Activated CD8-positive, alpha-beta memory T cell treated with anti-CD3 and anti-CD28 coated beads for 4 hours (primary cell): ENCODE measurements around the gene PDLIM4.
A peak's percentile ranks its signal among the peaks of the same experiment; 100 is the strongest.

ENCODE experiments used
- DNase-seq, 2 donors: peaks; one replicate each; pipeline ENCODE4 v3.0.0-alpha.2; 2020; ENCODE audit warnings: low read depth in 2 of 2

Gene PDLIM4

DNA sequence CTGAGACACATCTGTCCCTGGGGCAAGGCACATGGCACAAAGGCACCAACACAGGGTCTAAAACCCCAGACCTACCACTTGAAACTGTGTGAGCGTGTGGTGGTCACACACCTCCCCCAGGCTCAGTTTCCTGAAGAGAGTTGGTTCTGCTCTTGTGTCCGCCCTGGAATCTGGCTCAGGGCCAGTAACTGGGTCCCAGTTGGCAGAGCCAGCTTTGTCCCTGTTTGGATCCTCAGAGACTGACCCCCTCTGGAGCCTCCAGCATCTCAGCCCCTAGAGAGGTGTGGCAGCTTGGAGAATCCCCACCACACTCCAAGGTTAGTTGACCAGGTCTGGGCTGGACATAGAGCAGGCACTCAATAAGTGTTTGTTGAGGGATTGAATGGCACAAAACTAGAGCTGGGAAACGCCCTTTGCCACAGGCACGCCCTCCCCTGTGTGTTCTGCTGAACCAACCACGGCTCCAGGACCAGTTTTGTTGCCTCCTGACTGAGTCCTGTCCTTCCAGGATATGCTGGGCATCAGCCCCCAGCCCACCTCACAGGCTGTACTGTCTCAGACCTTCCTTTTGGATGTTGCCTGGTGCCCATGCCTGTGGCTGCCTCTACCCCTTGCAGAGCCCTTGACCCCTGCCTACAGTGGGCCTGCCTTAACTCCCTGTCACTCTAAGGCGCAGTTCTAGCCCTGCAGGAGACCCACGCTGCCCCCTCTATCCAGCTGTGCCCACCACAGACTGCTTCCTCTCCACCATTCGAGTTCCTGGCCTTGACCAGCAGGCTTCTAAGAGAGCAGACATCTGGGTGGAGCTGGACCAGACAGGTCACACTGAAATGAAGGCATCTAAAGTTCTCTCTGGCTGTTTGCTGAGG, 3.8 kb upstream of the PDLIM4 start:
- no peak for DNase-seq

DNA sequence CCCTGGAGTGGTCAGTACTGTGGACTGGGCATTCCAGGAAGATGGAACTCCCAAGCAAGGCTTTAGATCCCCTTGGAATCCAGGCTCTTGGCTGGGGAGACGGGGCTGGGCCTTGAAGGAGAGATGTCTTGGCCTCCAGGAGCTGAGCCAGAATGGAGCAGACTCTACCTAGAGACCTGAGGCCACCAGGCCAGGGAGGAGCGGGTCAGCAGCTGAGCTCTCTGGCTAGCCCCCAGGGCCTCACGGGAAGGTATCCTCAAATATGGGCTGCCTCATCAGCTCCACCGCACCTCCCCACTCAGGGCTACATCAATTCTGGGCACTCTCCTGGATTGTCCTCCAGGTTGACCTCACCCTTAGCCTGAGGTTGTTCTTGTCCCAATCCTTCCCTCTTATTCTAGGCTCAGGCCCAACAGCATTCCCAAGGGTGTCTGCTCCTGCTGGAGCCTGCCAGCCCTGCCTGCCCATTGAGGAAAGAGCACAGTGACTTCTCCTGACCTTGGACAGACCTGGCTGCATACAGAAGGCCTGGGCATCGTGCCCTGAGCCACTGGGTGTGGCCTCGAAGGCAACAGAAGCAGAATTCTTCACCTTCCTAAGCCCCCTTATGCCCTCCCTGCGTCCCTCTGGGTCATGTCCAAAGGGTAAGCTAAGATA, 3.0 kb upstream of the PDLIM4 start:
- no peak for DNase-seq

DNA sequence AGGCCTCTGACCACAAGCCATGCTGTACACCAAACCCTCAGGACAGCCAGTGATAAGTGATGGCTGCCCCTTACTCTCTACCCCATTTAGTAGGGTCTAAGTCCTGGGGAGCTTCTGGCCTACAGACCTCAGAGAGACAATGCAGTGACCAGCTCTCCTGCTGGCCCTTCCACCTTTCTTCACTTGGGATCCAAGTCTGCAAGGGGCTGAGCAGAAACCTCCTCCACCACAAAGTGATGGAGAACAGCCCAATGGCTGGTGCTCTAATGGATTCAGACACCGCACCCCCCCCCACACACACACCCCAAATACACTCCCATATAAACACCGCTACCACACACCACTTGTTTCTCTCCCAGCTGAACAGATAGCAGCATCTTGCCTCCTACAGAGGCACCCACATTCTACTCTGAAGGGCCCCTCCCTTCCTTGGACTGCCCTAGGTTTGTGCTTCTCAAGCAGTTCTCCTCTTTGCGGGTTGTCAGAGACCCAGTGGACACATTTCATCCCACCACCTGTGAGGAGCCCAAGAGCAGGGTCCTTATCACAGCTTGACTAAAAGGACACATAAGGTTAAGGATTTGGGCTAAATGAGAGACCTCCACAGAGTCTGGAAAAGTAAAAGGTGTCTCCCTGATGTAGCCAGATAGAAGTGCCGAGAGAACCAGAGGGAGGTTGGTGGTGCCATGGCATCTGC, 1.3 kb upstream of the PDLIM4 start:
- DNase-seq = no peak

DNA sequence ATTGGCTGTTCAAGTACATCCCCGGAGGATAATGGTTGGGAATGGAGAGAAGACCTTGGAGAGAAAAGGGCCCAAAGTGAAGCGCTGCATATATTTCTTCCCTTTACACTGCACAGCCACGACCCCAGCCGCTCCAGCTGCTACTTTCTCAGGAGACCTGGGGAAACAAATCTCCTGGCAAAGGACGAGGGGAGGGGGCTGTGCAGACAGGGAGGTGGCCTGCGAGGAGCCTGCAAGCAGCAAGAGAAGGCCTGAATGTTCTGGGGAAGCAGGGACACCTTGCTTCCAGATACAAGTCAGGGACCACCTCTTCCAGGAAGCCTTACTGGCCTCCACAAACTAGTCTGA, 739 bp upstream of the PDLIM4 start:
- no peak for DNase-seq

DNA sequence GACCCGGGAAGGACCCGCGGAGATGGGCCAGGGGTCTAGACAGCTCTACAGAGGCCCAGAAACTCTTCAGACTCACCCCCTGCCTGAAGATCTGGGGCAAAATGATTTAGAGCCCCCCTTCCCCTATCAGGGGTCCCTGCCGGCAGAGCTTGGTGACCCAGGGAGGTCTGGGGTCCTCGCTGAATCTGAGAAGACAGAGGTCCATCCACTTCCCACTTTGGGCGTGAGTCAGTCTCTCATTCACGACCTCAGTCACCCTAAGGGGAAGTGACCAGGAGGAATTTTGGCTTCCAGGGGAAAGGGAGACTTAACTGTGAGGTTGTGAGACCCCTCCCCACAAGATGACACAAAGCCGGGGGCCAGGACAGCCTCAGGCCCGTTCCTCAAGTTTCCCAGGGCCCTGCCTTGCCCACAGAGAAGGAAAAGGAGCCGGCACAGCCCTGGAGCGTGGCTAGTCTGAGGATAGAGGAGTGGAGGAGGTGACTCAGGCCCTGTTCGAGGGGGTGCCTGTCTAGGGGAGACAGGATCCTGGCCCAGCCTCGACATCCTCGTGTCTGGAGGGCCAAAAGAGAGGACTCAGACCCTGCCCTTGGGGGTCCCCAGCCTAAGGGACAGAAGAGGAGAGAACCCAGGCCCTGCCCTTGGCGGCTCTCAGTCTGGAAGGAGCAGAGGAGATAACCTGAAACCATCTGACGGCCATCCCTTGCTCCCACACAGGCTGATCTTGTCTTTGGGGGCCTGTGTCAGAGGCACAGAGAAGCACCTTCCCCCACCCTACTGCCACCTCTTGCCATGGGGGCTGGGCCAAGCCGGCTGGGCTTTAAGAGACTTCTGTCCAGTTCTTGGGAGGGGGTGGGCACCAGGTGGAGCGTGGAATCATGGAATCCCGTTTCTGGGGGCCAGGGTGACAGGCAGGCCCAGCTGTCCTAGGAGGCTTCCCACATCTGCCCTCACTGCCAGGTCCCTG, 889 bp downstream of the PDLIM4 start:
- no peak for DNase-seq

DNA sequence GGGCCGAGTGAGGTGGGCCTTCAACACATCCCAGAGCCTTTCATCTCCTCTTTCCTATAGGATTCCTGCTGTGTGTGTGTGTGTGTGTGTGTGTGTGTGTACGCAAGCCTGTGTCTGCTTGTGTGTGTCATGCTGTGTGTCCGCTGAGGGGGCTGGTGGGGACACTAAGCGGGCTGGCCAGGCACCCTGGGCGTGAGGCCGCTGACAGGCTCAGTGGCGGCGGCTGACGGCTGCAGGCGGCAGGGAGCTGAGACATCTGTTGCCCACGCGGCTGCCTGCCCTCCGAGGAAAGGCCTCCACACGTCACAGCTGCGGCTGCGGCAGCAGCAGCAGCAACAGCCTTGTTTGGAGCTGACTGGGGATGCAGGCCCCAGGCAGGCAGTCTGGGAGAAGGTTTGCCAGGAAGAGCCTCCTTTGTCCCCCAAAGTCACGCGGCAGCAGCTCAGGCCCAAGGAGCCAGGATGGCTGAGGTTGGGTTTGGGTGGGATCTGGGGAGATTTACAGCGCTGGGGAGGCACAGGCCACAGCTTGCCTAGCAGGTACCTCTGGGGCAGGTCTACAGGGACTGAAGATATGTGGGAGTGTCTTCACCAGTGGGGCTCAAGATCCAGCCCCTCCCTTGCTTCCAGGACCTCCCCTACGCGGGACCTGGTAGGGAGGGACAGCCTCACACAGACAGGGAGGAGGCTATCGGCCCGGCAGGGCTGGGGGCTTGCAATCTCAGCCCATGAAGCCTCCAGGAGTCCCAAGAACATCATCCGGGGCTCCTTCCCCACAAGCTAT, 1.8 kb downstream of the PDLIM4 start:
- DNase-seq = no peak

DNA sequence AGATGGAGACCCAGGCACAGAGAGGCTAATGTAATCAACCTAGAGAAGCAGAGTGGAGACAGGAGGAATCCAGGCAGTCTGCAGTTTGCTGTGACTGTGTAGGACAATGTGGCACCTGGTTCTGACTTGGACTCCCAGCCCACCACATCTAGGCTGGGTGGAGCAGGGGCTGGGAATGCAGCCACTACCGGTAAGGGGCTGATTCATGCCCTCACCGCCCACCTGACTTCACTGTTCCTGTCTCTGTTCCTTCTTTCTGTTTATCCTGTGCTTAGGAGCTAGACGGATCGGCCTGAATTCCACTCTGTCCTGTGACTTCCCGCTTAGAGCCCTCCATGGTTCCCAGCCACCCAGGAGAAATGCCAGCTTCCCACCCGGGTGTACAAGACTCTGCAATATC, 2.6 kb downstream of the PDLIM4 start:
- DNase-seq = no peak

DNA sequence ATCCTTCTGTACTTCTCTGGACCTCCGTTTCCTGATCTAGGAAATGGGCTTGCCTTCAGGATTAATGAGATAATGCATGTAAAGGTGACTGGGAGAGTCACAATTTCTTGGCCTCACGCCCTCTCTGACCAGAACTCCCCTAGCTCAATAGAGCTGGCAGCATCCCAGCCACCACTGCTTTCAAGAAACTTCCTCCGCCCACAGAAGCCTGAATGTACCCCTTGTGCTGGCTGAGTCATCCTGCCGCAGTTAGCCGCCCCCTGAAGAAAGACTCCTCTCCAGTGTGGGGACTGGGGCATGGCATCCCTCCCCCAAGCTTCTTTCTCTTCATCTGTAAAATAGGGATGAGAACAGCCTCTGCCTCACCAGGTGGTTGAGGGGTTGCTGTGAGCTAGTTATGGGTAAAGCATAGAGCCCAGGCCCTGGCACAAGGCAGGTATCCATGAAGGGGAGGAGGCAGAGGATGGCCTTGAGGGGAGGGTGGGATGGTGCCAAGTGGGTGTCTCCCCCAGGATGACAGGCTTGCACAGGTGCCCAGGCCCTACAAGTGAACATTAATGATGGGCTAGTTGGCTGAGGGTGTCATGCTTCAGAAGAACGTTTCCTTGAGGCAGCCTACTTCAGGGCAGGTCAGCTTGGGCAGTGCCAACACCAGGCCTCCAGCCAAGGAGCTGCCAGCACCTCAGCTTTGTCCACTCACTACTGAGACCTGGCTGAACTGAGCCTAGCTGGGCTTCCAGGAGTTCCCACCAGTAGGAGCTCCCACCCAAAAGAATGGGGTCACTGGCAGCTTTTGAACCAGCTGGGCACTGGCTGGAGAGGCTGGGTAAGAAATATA, 3.4 kb downstream of the PDLIM4 start:
- peak; percentile 25 to 49 for DNase-seq

DNA sequence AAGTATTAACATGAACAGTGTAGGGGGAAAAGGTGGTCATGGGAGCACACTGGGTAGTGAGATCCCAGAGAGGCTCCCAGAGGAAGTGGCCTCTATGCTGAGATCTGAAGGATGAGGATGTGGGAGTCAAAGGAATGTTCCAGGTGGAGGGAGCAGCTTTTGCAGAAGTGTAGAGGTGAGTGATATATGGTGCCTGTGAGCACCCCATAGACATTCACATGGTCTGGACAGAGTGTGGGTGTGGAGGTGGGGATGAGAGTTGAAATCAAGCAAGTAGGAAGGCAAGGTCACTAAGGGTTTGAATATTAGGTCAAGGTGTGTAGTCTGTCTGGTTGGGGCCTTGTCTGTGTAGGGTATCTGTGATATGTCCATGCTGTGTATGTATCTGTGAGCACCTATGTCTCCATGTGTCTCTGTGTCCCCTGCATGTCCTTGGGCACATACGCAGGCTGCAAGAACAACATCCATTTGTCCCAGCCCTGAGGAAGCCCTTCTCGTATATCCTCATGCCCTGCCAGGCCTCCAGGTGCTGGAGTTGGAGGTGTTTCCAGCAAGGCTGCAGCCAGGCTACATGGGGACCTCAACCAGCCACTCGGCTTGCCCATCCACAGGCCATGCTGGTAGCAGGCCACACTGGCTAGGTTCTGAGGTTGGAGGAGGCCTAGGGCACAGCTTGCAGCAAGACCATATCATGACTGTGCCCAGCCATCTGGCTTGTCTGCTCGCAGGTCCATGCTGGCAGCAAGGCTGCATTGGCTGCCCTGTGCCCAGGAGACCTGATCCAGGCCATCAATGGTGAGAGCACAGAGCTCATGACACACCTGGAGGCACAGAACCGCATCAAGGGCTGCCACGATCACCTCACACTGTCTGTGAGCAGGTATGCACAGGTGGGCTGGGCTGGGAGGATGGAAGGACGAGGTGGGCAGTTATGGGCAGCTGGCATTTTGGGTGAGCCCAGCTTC, 4.7 kb downstream of the PDLIM4 start:
- no peak for DNase-seq

DNA sequence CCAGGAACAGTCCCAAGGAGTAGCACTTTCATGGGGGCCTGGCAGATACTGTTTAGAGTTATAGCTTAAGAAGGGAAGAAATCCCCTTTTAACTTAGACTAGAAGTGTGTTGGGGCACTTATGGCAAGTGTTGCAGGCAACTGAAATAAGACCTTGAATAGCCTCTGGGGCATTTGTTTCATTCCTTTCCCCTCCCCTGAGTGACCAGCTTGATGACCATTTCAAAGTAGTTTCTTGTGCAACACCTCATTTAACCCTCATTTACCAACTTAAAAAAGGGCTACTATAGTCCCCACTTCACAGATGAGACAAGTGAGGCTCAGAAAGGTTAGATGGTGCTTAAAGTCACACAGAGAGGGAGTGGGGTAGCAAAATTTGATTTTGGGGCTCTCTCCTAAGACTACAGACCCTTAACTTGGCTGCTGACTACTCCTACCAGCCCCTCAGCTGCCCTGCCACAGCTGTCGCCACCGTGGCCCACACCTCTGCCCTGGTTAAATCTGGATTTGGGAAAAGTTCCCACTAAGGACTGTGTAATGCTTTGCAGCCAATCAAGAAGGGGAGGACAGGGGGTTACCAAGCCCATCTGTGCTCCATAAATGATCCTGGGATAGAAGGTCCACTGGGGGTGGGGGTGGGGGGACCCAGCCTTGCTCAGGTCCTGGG, 5.5 kb downstream of the PDLIM4 start:
- DNase-seq = no peak

DNA sequence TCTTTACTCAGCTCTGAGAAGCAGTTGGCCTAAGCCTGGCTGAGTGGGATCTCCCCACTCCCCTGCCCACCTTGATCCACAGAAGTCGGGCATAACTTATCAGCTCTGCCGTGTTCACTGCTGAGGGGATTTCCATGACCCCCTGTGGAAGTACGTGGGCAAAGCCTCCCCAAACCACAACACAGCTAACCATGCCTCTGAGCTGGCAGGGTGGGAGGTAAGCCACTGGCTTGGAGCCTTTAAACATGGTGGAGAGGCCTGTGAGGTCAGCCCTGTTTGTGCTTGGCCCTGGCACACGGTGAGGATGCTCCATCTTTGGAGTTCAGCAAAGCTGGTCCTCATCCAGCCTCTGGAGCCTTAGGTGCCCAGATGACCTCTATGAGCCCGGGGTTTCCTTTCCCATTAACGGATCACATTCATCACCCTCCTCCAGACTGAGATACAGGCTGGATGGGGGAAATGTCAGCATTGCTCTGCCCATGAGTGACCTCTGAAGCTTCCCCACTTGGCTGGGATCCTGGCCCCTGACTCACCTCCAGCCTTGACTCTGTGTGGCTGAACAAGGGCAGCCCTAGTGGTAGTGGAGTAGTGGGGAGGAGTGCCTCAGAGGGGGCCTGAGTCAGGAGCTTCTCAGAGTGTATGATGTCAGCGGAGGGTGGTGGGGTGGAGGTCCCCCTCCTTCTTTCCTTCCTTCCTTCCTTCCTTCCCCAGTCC, 6.2 kb downstream of the PDLIM4 start:
- peak in 1 of 2 donors; percentile 42 for DNase-seq

DNA sequence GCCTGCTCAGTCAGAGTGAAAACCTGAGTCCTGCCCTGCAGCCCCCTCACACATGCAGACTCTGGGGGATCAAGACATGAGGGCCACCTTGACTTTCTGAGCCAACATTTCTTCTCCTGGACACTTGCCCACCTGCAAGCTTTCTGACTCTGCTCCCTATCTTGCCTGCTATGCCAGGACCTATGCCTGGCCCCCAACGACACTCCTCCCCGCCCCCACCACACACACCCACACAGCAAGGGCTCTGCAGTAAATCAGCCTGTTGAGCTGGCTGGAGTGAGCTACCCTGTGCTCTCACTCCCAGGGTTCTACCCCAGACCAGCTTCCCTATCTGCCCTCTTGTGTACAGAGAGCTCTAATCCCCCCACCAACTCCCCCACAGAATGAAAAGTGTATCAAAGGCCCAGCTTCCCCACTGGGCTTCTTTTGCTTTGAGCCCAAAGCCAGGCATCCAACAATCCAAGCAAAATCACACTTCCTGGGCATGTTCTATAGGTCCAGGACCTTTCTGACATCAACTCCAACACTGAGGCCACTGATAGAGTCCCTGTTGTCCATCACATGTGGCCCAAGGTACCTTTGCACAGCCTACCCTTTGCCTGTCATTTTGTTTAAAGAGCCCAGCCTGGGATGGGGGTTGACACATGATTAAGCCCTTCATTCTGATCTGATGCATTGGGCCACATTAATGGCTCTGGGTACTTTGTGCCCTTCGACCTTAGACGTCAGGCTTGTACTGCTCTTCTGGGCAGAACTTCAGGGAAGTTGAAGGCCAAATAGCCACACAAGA, 7.2 kb downstream of the PDLIM4 start:
- no peak for DNase-seq

DNA sequence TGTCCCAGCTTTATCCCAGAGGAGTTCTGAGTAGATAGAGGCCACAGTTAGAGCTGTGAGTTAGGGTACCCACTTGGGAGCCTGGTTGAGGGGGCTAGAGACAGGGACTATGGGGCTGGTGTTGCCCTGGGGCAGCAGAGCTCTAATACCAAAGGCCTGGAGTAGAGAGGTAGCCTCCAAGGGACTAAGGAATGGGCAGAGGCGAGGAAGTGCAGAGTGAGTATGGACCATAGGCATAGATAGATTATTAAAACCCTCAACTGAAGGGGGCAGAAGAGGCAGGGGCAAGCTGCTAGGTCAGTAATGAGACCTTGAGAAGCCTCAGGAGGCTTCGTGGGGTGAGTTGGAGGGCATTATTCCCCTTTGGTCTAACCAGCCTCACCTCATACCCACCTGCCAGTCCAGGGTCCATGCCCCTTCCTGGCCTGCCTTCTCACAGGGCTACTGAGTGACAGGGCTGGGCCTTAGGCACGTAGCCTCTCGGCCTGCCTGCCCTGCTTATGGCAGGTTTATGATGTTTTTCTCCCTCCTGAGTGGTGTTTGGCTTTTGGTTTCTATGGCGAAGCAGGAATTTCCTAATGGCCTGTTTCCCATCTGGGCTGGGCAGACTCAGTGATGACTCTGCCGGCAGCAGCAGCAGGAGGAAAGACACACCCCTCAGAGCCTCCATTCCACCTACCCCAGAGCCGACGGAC, 8.0 kb downstream of the PDLIM4 start:
- DNase-seq = no peak

DNA sequence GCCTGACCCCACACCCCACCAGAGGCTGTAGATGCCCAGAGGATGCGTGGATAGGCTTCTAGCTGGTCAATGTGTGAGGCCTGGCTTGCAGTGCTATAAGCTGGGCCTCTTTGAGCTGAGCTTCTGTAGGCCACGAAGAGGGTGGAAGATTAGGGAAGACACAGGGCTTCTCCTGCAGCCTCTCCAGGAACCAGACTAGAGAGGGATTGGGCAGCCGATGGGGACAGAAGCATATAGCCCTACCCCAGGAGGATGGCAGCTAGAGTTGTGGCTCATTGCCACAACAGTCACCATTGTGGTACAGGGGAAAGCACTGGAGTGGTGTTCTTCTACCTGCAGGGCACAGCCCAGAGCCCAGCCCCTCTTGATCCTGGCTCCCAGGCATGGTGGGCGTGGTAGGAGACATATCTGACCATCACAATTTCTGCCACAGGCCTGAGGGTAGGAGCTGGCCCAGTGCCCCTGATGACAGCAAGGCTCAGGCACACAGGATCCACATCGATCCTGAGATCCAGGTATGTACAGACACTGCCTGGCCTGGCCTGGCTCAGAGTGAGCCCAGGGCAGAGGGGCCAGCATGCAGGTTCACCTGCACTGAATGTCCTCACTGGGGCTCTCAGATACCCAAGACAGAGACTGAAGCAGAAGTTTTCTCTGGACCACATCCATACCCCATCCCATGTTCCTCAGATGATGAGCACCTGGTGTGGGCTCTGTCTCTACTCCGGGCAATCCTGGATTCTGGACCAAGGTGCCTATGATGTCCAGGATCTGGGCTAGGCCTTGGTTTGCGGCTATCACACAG, 8.7 kb downstream of the PDLIM4 start:
- DNase-seq = no peak

DNA sequence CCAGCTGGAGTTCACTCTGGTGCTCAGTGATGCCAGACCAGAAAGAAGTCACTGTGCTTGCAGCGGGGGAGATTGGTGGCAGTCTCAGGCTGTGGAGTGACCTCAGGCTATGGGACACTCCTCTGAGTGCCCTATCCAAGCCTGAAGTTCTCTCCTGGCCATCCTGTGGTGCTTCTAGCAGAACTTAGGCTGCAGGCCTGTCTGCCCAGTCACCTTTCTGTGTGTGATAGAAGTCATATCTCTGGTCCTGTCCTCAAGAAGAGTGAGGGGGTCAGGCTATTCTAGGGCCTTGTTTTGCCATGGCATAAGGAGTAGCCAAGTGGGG, 9.3 kb downstream of the PDLIM4 start:
- no peak for DNase-seq
